HepG2 (cell line): ENCODE results near the gene ADORA2B. TPM values are rescaled to one million over a fixed set of nuclear protein-coding genes. Genes with fewer than 3 reads are reported as not detected.

Experiments used
- CEBPB ChIP-seq: IDR thresholded peaks from 2 replicates; pipeline ENCODE4 v1.6.1; 2011; ENCODE audit warnings: low read depth, low read length, improper control_type of control experiment, borderline replicate concordance
- HOXA7 ChIP-seq: sonication (generic); formaldehyde crosslinking; IDR thresholded peaks from 2 replicates; pipeline ENCODE4 v1.8.1; 2022; ENCODE audit warnings: mild to moderate bottlenecking, missing genetic modification reagents, moderate library complexity
- KDM5B ChIP-seq: sonication (generic); formaldehyde crosslinking; IDR thresholded peaks from 2 replicates; pipeline ENCODE4 v1.4.0; 2020; ENCODE audit warnings: missing genetic modification reagents, mild to moderate bottlenecking, borderline replicate concordance
- MBNL3 ChIP-seq: fragments of 250-450 bp; sonication (Bioruptor Pico); conservative IDR thresholded peaks from 2 replicates; pipeline ENCODE4 v1.8.0; 2022; ENCODE audit warnings: mild to moderate bottlenecking, inconsistent platforms
- MYC ChIP-seq: sonication (generic); formaldehyde crosslinking; IDR thresholded peaks from 2 replicates; pipeline ENCODE4 v1.9.0; 2021; ENCODE audit warnings: missing genetic modification reagents, borderline replicate concordance
- NR1H2 ChIP-seq: sonication (generic); formaldehyde crosslinking; IDR thresholded peaks from 2 replicates; pipeline ENCODE4 v1.8.1; 2022; ENCODE audit warnings: low read depth, missing genetic modification reagents, borderline replicate concordance
- PPARG ChIP-seq: conservative IDR thresholded peaks from 2 replicates; pipeline ENCODE4 v1.6.1; 2016; ENCODE audit warnings: missing biosample characterization, missing genetic modification reagents
- SAFB2 ChIP-seq: sonication (generic); formaldehyde crosslinking; IDR thresholded peaks from 2 replicates; pipeline ENCODE4 v1.5.1; 2020; ENCODE audit warnings: missing genetic modification reagents, low read depth, mild to moderate bottlenecking, borderline replicate concordance
- SMAD9 ChIP-seq: sonication (generic); formaldehyde crosslinking; IDR thresholded peaks from 2 replicates; pipeline ENCODE4 v1.5.1; 2020; ENCODE audit warnings: mild to moderate bottlenecking, missing genetic modification reagents
- TCF7 ChIP-seq: sonication (generic); IDR thresholded peaks from 2 replicates; pipeline ENCODE4 v1.6.1; 2016; ENCODE audit warnings: antibody characterized with exemption, low read depth
- TOPORS ChIP-seq: sonication (generic); formaldehyde crosslinking; IDR thresholded peaks from 2 replicates; pipeline ENCODE4 v1.8.0; 2023; ENCODE audit warnings: mild to moderate bottlenecking, missing genetic modification reagents
- ZBTB7B ChIP-seq: sonication (generic); formaldehyde crosslinking; IDR thresholded peaks from 2 replicates; pipeline ENCODE4 v1.4.0; 2020; ENCODE audit warnings: missing genetic modification reagents
- ZEB1 ChIP-seq: IDR thresholded peaks from 2 replicates; pipeline ENCODE4 v1.6.1; 2012; ENCODE audit warnings: mild to moderate bottlenecking, low read depth, inconsistent platforms; ENCODE audit not compliant: insufficient replicate concordance
- ZNF253 ChIP-seq: sonication (generic); formaldehyde crosslinking; IDR thresholded peaks from 2 replicates; pipeline ENCODE4 v1.8.0; 2022; ENCODE audit warnings: mild to moderate bottlenecking, missing genetic modification reagents, borderline replicate concordance
- ZNF556 ChIP-seq: sonication (generic); formaldehyde crosslinking; IDR thresholded peaks from 2 replicates; pipeline ENCODE4 v1.4.0; 2020; ENCODE audit warnings: mild to moderate bottlenecking, missing genetic modification reagents, borderline replicate concordance
- ZNF747 ChIP-seq: sonication (generic); formaldehyde crosslinking; IDR thresholded peaks from 2 replicates; pipeline ENCODE4 v1.8.1; 2023; ENCODE audit warnings: missing genetic modification reagents, mild to moderate bottlenecking, borderline replicate concordance
- polyA plus RNA-seq, 8 experiments: library from polyadenylated mRNA; depleted of rRNA in 3 of 8; stranded (reverse) in 7 of 8; unstranded in 1 of 8; fragments of >200 nt; fragmentation: Illumina TruSeq in 4 of 8; extraction: Trizol in 4 of 8; gene quantifications; 2 replicates each; pipeline versions ENCODE4 v1.2.1 to v1.2.3, GENCODE V29; 2011 to 2016; ENCODE audit warnings: low read depth in 4 of 8, missing spikeins in 1 of 8, mixed read lengths in 1 of 8; ENCODE audit not compliant: insufficient read depth in 1 of 8
- total RNA-seq, 5 experiments: library from RNA; depleted of rRNA; stranded (reverse); fragments of >200 nt; fragmentation: Illumina TruSeq; extraction: Trizol; gene quantifications; 2 replicates each; pipeline ENCODE4 v1.2.3, GENCODE V29; 2016; ENCODE audit warnings: low read depth in 1 of 5
- TF ChIP-seq, protein P1 (sequence below): sonication (generic); formaldehyde crosslinking; IDR thresholded peaks from 2 replicates; pipeline ENCODE4 v1.4.0; 2020; ENCODE audit warnings: missing genetic modification reagents, borderline replicate concordance
- TF ChIP-seq, protein P2 (sequence below): sonication (generic); formaldehyde crosslinking; IDR thresholded peaks from 2 replicates; pipeline ENCODE4 v1.5.0; 2020; ENCODE audit warnings: mild to moderate bottlenecking, low read depth, missing genetic modification reagents, borderline replicate concordance
- TF ChIP-seq, protein P3 (sequence below): sonication (generic); formaldehyde crosslinking; IDR thresholded peaks from 2 replicates; pipeline ENCODE4 v1.4.0; 2020; ENCODE audit warnings: mild to moderate bottlenecking, missing genetic modification reagents, borderline replicate concordance
- TF ChIP-seq, protein P4 (sequence below): sonication (generic); formaldehyde crosslinking; IDR thresholded peaks from 2 replicates; pipeline ENCODE4 v1.5.0; 2020; ENCODE audit warnings: missing genetic modification reagents
- TF ChIP-seq, protein P5 (sequence below): sonication (generic); formaldehyde crosslinking; IDR thresholded peaks from 2 replicates; pipeline ENCODE4 v1.4.0; 2020; ENCODE audit warnings: missing genetic modification reagents, mild to moderate bottlenecking, borderline replicate concordance

Gene ADORA2B
- total and polyA plus RNA-seq, 2 of the 13 experiments (the other 11 are each of a cell fraction or from before 2014, with no cell fraction given), result 10.4 to 20.0 TPM

DNA sequence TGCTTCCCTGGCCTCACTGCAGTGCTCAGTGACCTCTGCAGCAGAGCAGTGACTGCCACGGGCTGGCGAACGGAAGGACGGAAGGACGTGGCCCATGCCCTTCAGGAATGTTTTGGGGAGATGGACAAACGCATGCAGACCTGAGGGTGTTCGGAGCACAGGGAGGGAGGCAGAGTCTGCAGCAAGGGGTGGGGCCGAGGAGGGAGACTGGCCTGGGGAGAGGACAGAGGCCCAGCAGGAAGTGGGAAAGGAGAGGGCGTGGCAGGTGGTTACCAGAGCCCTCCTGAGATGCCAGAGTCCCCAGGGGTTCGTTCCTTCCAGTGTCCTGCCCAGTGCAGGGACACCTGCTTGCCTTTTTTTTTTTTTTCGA is 21.9 kb downstream of the ADORA2B start (continued):
- TF ChIP-seq, protein P1, sequence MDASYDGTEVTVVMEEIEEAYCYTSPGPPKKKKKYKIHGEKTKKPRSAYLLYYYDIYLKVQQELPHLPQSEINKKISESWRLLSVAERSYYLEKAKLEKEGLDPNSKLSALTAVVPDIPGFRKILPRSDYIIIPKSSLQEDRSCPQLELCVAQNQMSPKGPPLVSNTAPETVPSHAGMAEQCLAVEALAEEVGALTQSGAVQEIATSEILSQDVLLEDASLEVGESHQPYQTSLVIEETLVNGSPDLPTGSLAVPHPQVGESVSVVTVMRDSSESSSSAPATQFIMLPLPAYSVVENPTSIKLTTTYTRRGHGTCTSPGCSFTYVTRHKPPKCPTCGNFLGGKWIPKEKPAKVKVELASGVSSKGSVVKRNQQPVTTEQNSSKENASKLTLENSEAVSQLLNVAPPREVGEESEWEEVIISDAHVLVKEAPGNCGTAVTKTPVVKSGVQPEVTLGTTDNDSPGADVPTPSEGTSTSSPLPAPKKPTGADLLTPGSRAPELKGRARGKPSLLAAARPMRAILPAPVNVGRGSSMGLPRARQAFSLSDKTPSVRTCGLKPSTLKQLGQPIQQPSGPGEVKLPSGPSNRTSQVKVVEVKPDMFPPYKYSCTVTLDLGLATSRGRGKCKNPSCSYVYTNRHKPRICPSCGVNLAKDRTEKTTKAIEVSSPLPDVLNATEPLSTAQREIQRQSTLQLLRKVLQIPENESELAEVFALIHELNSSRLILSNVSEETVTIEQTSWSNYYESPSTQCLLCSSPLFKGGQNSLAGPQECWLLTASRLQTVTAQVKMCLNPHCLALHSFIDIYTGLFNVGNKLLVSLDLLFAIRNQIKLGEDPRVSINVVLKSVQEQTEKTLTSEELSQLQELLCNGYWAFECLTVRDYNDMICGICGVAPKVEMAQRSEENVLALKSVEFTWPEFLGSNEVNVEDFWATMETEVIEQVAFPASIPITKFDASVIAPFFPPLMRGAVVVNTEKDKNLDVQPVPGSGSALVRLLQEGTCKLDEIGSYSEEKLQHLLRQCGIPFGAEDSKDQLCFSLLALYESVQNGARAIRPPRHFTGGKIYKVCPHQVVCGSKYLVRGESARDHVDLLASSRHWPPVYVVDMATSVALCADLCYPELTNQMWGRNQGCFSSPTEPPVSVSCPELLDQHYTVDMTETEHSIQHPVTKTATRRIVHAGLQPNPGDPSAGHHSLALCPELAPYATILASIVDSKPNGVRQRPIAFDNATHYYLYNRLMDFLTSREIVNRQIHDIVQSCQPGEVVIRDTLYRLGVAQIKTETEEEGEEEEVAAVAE (CRISPR knock-in tag), result no peak
- TF ChIP-seq KDM5B, result no peak
- TF ChIP-seq PPARG (CRISPR knock-in tag), result no peak
- no peak for TF ChIP-seq TCF7
- no peak for TF ChIP-seq ZNF253
- TF ChIP-seq, protein P2, sequence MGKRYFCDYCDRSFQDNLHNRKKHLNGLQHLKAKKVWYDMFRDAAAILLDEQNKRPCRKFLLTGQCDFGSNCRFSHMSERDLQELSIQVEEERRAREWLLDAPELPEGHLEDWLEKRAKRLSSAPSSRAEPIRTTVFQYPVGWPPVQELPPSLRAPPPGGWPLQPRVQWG (CRISPR knock-in tag), result no peak
- TF ChIP-seq NR1H2, result no peak
- TF ChIP-seq ZNF747, result no peak
- no peak for TF ChIP-seq SAFB2 (CRISPR knock-in tag)
- peak; percentile 35; the same call in 1 of the 2 replicates for TF ChIP-seq MYC
- no peak for TF ChIP-seq HOXA7
- TF ChIP-seq, protein P3, sequence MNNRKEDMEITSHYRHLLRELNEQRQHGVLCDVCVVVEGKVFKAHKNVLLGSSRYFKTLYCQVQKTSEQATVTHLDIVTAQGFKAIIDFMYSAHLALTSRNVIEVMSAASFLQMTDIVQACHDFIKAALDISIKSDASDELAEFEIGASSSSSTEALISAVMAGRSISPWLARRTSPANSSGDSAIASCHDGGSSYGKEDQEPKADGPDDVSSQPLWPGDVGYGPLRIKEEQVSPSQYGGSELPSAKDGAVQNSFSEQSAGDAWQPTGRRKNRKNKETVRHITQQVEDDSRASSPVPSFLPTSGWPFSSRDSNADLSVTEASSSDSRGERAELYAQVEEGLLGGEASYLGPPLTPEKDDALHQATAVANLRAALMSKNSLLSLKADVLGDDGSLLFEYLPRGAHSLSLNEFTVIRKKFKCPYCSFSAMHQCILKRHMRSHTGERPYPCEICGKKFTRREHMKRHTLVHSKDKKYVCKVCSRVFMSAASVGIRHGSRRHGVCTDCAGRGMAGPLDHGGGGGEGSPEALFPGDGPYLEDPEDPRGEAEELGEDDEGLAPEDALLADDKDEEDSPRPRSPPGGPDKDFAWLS (CRISPR knock-in tag), result no peak
- TF ChIP-seq, protein P4, sequence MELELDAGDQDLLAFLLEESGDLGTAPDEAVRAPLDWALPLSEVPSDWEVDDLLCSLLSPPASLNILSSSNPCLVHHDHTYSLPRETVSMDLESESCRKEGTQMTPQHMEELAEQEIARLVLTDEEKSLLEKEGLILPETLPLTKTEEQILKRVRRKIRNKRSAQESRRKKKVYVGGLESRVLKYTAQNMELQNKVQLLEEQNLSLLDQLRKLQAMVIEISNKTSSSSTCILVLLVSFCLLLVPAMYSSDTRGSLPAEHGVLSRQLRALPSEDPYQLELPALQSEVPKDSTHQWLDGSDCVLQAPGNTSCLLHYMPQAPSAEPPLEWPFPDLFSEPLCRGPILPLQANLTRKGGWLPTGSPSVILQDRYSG (CRISPR knock-in tag), result no peak
- no peak for TF ChIP-seq ZNF556 (CRISPR knock-in tag)
- TF ChIP-seq TOPORS, result no peak
- no peak for TF ChIP-seq ZBTB7B
- TF ChIP-seq, protein P5, sequence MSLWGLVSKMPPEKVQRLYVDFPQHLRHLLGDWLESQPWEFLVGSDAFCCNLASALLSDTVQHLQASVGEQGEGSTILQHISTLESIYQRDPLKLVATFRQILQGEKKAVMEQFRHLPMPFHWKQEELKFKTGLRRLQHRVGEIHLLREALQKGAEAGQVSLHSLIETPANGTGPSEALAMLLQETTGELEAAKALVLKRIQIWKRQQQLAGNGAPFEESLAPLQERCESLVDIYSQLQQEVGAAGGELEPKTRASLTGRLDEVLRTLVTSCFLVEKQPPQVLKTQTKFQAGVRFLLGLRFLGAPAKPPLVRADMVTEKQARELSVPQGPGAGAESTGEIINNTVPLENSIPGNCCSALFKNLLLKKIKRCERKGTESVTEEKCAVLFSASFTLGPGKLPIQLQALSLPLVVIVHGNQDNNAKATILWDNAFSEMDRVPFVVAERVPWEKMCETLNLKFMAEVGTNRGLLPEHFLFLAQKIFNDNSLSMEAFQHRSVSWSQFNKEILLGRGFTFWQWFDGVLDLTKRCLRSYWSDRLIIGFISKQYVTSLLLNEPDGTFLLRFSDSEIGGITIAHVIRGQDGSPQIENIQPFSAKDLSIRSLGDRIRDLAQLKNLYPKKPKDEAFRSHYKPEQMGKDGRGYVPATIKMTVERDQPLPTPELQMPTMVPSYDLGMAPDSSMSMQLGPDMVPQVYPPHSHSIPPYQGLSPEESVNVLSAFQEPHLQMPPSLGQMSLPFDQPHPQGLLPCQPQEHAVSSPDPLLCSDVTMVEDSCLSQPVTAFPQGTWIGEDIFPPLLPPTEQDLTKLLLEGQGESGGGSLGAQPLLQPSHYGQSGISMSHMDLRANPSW (CRISPR knock-in tag), result no peak
- no peak for TF ChIP-seq MBNL3
- no peak for TF ChIP-seq ZEB1
- no peak for TF ChIP-seq CEBPB
- no peak for TF ChIP-seq SMAD9
